Kidney (tissue), 14 donors: ENCODE data around the gene TTC16. TPM values are rescaled to one million over a fixed set of nuclear protein-coding genes. Genes with fewer than 3 reads are reported as not detected.

Source experiments
- DNase-seq, 5 donors: peaks; one replicate each; pipeline ENCODE4 v3.0.0-alpha.2; 2013 to 2020
- FAIRE-seq: peaks from 2 replicates; lab custom pipeline; 2012; peaks lifted over from hg19 to GRCh38; lab: Jason Lieb, UNC
- H3K27ac ChIP-seq, 2 donors: one replicate each; pipeline ENCODE4 v1.7.0; 2013; ENCODE audit warnings: low read depth in 2 of 2, low read length in 2 of 2, inconsistent platforms in 1 of 2
- H3K27me3 ChIP-seq: one replicate; pipeline ENCODE4 v1.7.1; 2013; ENCODE audit warnings: low read length, inconsistent platforms; ENCODE audit not compliant: control insufficient read depth, insufficient read depth
- H3K36me3 ChIP-seq, 3 donors: one replicate each; pipeline versions ENCODE4 v1.7.0 to v1.7.1; 2013; ENCODE audit warnings: low read length in 3 of 3, control low read depth in 1 of 3, inconsistent platforms in 1 of 3; ENCODE audit not compliant: insufficient read depth in 3 of 3, control insufficient read depth in 2 of 3
- H3K4me1 ChIP-seq, 3 donors: one replicate each; pipeline versions ENCODE4 v1.7.0 to v1.7.1; 2013; ENCODE audit warnings: low read length in 3 of 3, inconsistent platforms in 1 of 3, low read depth in 1 of 3; ENCODE audit not compliant: control insufficient read depth in 2 of 3, insufficient read depth in 2 of 3
- H3K4me3 ChIP-seq, 3 donors: one replicate each; pipeline versions ENCODE4 v1.7.0 to v1.8.1; 2013; ENCODE audit warnings: low read length in 3 of 3, control low read depth in 1 of 3, inconsistent platforms in 1 of 3
- H3K9ac ChIP-seq, 3 donors: one replicate each; pipeline versions ENCODE4 v1.7.0 to v1.7.1; 2013; ENCODE audit warnings: low read length in 3 of 3, control low read depth in 1 of 3, inconsistent platforms in 1 of 3
- H3K9me3 ChIP-seq, 3 donors: one replicate each; pipeline versions ENCODE4 v1.7.0 to v1.7.1; 2013; ENCODE audit warnings: low read length in 3 of 3, control low read depth in 1 of 3, inconsistent platforms in 1 of 3; ENCODE audit not compliant: control insufficient read depth in 2 of 3, insufficient read depth in 1 of 3
- intact Hi-C: fragments of 100-400 bp; cut with DNase I; formaldehyde crosslinking; loops from one replicate; pipeline ENCODE4 v1.11.1; 2022
- polyA plus RNA-seq: library from polyadenylated mRNA; stranded (reverse); fragments of 350-450 nt; fragmentation: Illumina TruSeq; extraction: RNeasy Lipid Tissue Mini Kit (QIAGEN cat#74804); gene quantifications from one replicate; pipeline ENCODE4 v1.2.3, GENCODE V29; 2014; ENCODE audit warnings: low read depth, low replicate concordance; ENCODE audit not compliant: insufficient read depth
- total RNA-seq: library from RNA; stranded (reverse); fragmentation: NEBNext Ultra II Directional; extraction: Animal tissue kit (Norgen Biotek cat#: 25700); gene quantifications from one replicate; pipeline ENCODE4 v1.2.1, GENCODE V29; 2021
- TF ChIP-seq, protein P1 (sequence below): IDR thresholded peaks from 3 replicates; pipeline ENCODE4 v1.5.1; 2012; ENCODE audit warnings: mild to moderate bottlenecking, moderate library complexity, borderline replicate concordance; ENCODE audit not compliant: insufficient read depth; ENCODE audit errors: extremely low read depth
- donor health status: control.
- donor health status: control.
- donor health status: control.
- donor health status: control.
- donor health status: control.
- donor health status: DM: yes; HTN: yes; CAD: no.
- donor health status: Normal renal cell carcinoma (clear cell type).

TTC16 gene
- total and polyA plus RNA-seq, 2 donors from 2014 or later = 0.32 to 0.72 TPM

DNA sequence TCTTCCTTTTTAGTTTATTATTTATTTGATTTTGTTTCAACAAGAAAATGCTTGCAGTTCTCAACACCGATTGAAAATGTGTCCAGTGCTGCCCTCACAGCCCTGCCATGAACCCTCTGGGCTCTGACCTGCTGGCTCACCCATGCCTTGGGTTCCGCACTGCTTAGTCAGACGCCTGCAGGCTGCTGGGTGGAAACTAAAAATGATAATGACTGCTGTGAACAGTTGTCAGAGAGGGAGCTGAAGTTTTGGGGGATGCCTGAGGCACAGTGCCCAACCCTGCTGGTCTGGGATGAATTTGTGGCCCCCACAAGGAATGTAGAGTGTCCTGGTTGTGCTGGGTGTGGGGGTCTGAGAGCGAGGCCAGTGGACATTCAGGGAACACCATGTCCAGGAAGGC, 31.3 kb upstream of the TTC16 start:
- no peaks in the 10 kb centered on the region for H3K27me3 ChIP-seq
- no peak overlapping the region for H3K9ac ChIP-seq
- H3K27ac ChIP-seq = no peak overlapping the region
- no peak for FAIRE-seq
- no peaks in the 10 kb centered on the region for H3K9me3 ChIP-seq
- TF ChIP-seq, protein P1, sequence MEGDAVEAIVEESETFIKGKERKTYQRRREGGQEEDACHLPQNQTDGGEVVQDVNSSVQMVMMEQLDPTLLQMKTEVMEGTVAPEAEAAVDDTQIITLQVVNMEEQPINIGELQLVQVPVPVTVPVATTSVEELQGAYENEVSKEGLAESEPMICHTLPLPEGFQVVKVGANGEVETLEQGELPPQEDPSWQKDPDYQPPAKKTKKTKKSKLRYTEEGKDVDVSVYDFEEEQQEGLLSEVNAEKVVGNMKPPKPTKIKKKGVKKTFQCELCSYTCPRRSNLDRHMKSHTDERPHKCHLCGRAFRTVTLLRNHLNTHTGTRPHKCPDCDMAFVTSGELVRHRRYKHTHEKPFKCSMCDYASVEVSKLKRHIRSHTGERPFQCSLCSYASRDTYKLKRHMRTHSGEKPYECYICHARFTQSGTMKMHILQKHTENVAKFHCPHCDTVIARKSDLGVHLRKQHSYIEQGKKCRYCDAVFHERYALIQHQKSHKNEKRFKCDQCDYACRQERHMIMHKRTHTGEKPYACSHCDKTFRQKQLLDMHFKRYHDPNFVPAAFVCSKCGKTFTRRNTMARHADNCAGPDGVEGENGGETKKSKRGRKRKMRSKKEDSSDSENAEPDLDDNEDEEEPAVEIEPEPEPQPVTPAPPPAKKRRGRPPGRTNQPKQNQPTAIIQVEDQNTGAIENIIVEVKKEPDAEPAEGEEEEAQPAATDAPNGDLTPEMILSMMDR = no peak
- intact Hi-C loops = no loop called here
- peaks cover 0 to 22% (median 12%) of the 10 kb centered on the region in 3 donors for H3K36me3 ChIP-seq
- no peaks in the 10 kb centered on the region for H3K4me1 ChIP-seq
- no peak overlapping the region for H3K4me3 ChIP-seq
- DNase-seq = no peak

- Histone ChIP-seq H3K27ac (no peak overlapping the region), H3K9ac (no peak overlapping the region), H3K36me3 (peaks cover 0 to 10% (median 2%) of the 10 kb centered on the region in 3 donors), H3K9me3 (no peaks in the 10 kb centered on the region), H3K4me3 (no peak overlapping the region), H3K27me3 (no peaks in the 10 kb centered on the region), H3K4me1 (no peaks in the 10 kb centered on the region)
- no peak for FAIRE-seq
- intact Hi-C loops = no loop called here
- no peak for DNase-seq
- TF ChIP-seq, protein P1 = no peak
Observed at GRCh38 chr9:127686461-127687393, 29.2 kb upstream of the TTC16 start.

- no peak overlapping the region for H3K4me3 ChIP-seq
- no peaks in the 10 kb centered on the region for H3K27me3 ChIP-seq
- H3K9ac ChIP-seq = no peak overlapping the region
- H3K36me3 ChIP-seq = no peaks in the 10 kb centered on the region
- TF ChIP-seq, protein P1 = no peak
- intact Hi-C loops = no loop called here
- no peaks in the 10 kb centered on the region for H3K4me1 ChIP-seq
- no peaks in the 10 kb centered on the region for H3K9me3 ChIP-seq
- no peak for FAIRE-seq
- no peak for DNase-seq
- no peak overlapping the region for H3K27ac ChIP-seq
Observed at GRCh38 chr9:127689329-127690000, 26.4 kb upstream of the TTC16 start.
